SU-DHL-6 (cell line): ENCODE results near the gene HPCAL4.

Experiments
- H2AFZ ChIP-seq: fragments of 200-600 bp; sonication (generic); 2 replicates; pipeline ENCODE4 v1.6.1; 2014; ENCODE audit warnings: low read depth, mild to moderate bottlenecking, moderate library complexity, mixed read lengths, antibody characterized with exemption, low read length; ENCODE audit not compliant: severe bottlenecking
- H3F3A ChIP-seq: fragments of 200-600 bp; shearing (Covaris generic); 2 replicates; pipeline ENCODE4 v1.6.0; 2016; ENCODE audit warnings: antibody characterized with exemption, mild to moderate bottlenecking; ENCODE audit not compliant: insufficient read depth
- H3K27ac ChIP-seq: fragments of 200-600 bp; sonication (generic); 2 replicates; pipeline ENCODE4 v1.5.1; 2016; ENCODE audit warnings: low read depth, mild to moderate bottlenecking, low read length, moderate library complexity, mixed read lengths
- H3K27me3 ChIP-seq: fragments of 200-600 bp; sonication (generic), shearing (Covaris generic); 2 replicates; pipeline ENCODE4 v1.6.0; 2014; ENCODE audit warnings: mild to moderate bottlenecking, low read length
- H3K36me3 ChIP-seq: fragments of 200-600 bp; sonication (generic); 2 replicates; pipeline ENCODE4 v1.6.1; 2014; ENCODE audit warnings: mild to moderate bottlenecking, low read length, mixed read lengths
- H3K4me2 ChIP-seq: fragments of 300-600, 200-600 bp; shearing (Covaris generic), sonication (generic); 2 replicates; pipeline ENCODE4 v1.6.0; 2014; ENCODE audit warnings: low read length, low read depth, mild to moderate bottlenecking; ENCODE audit not compliant: poor library complexity, severe bottlenecking
- H3K4me3 ChIP-seq: fragments of 200-600 bp; sonication (generic); 2 replicates; pipeline ENCODE4 v1.5.1; 2014; ENCODE audit warnings: antibody characterized with exemption, low read length, mild to moderate bottlenecking, mixed read lengths; ENCODE audit not compliant: insufficient read depth, poor library complexity, severe bottlenecking
- H3K79me2 ChIP-seq: fragments of 200-600 bp; sonication (generic); 2 replicates; pipeline ENCODE4 v1.6.1; 2014; ENCODE audit warnings: mild to moderate bottlenecking, low read length, moderate library complexity; ENCODE audit not compliant: insufficient read depth
- H3K9ac ChIP-seq: fragments of 200-600 bp; sonication (generic); 2 replicates; pipeline ENCODE4 v1.7.0; 2014; ENCODE audit warnings: mild to moderate bottlenecking, low read length
- H3K9me2 ChIP-seq: fragments of 200-600 bp; sonication (generic); replicated peaks from 2 replicates; pipeline ENCODE4 v1.6.1; 2014; ENCODE audit warnings: low read length; ENCODE audit not compliant: insufficient read depth
- H3K9me3 ChIP-seq: fragments of 200-600 bp; sonication (generic); 2 replicates; pipeline ENCODE4 v1.6.1; 2014; ENCODE audit warnings: low read length, mixed read lengths; ENCODE audit not compliant: insufficient read depth
- H4K20me1 ChIP-seq: fragments of 200-600 bp; sonication (generic); 2 replicates; pipeline ENCODE4 v1.6.1; 2014; ENCODE audit warnings: low read depth, mild to moderate bottlenecking, antibody characterized with exemption, low read length, moderate library complexity, mixed read lengths
- CTCF ChIP-seq: fragments of 200-600 bp; sonication (generic); IDR thresholded peaks from one replicate; pipeline ENCODE4 v1.5.1; 2017; ENCODE audit warnings: antibody characterized with exemption, mild to moderate bottlenecking, low read length, moderate library complexity; ENCODE audit not compliant: insufficient read depth, poor library complexity, severe bottlenecking
- EZH2phosphoT487 ChIP-seq: fragments of 200-600 bp; sonication (generic), shearing (Covaris generic); conservative IDR thresholded peaks from 2 replicates; pipeline ENCODE4 v1.6.1; 2018; ENCODE audit warnings: mild to moderate bottlenecking, antibody characterized with exemption, low read length, moderate library complexity, mixed read lengths

The HPCAL4 gene

GRCh38 chr1:39676948-39677548 lies 14.2 kb downstream of the HPCAL4 start:
- Histone ChIP-seq H3K36me3 (no peaks in the 10 kb centered on the region), H3K9ac (no peak overlapping the region), H3K4me2 (no peak overlapping the region), H2AFZ (no peak overlapping the region), H3K4me3 (no peak overlapping the region), H3K27ac (no peak overlapping the region), H3K79me2 (no peaks in the 10 kb centered on the region), H3K27me3 (no peaks in the 10 kb centered on the region), H3F3A (no peaks in the 10 kb centered on the region), H3K9me2 (no peaks in the 10 kb centered on the region), H3K9me3 (no peaks in the 10 kb centered on the region), H4K20me1 (no peaks in the 10 kb centered on the region)
- TF ChIP-seq EZH2phosphoT487 (no peak), CTCF (no peak)

DNA sequence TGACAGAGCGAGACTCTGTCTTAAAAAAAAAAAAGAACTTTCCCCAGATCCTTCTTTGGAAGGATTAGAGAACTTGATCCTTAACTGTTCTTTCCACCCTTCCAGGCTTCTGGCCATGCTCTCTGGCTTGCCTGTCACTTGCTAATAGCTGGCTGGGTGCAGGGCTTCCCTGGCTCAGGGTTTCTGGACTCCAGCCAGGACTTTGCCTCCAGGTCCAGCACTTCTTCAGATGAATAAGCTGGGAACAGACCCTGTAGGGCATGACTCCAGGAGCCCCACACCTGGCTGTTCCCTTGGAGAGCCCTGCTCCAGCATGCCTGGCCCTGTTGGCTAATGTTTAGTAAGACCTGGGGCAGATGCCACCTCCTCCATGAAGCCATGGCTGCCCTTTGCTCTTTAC lies 16.0 kb downstream of the HPCAL4 start:
- H3K79me2 ChIP-seq = no peaks in the 10 kb centered on the region
- TF ChIP-seq CTCF (no peak), EZH2phosphoT487 (no peak)
- no peak overlapping the region for H2AFZ ChIP-seq
- H3K27ac ChIP-seq = no peak overlapping the region
- H3K4me3 ChIP-seq = no peak overlapping the region
- no peak overlapping the region for H3K4me2 ChIP-seq
- no peak overlapping the region for H3K9ac ChIP-seq
- H3K9me2 ChIP-seq = no peaks in the 10 kb centered on the region
- H3K36me3 ChIP-seq = no peaks in the 10 kb centered on the region
- H3K9me3 ChIP-seq = no peaks in the 10 kb centered on the region
- no peaks in the 10 kb centered on the region for H3K27me3 ChIP-seq
- no peaks in the 10 kb centered on the region for H3F3A ChIP-seq
- no peaks in the 10 kb centered on the region for H4K20me1 ChIP-seq

- Histone ChIP-seq H3K4me3 (no peak overlapping the region), H3K9ac (no peak overlapping the region), H3K9me2 (no peaks in the 10 kb centered on the region), H4K20me1 (no peaks in the 10 kb centered on the region), H2AFZ (no peak overlapping the region), H3K9me3 (no peaks in the 10 kb centered on the region), H3K27ac (no peak overlapping the region), H3K79me2 (no peaks in the 10 kb centered on the region), H3K4me2 (no peak overlapping the region), H3K27me3 (no peaks in the 10 kb centered on the region), H3F3A (no peaks in the 10 kb centered on the region), H3K36me3 (no peaks in the 10 kb centered on the region)
- TF ChIP-seq EZH2phosphoT487 (no peak), CTCF (no peak)
Observed at GRCh38 chr1:39673215-39673614, 18.0 kb downstream of the HPCAL4 start.

GRCh38 chr1:39672551-39672947 lies 18.7 kb downstream of the HPCAL4 start:
- Histone ChIP-seq H3K9me3 (no peaks in the 10 kb centered on the region), H3K27ac (no peak overlapping the region), H3K4me2 (no peak overlapping the region), H3K9me2 (no peaks in the 10 kb centered on the region), H3K4me3 (no peak overlapping the region), H3K27me3 (no peaks in the 10 kb centered on the region), H3K9ac (no peak overlapping the region), H4K20me1 (no peaks in the 10 kb centered on the region), H3K79me2 (no peaks in the 10 kb centered on the region), H3K36me3 (no peaks in the 10 kb centered on the region), H3F3A (no peaks in the 10 kb centered on the region), H2AFZ (no peak overlapping the region)
- peak; percentile 81 for TF ChIP-seq CTCF
- no peak for TF ChIP-seq EZH2phosphoT487
